GM23248 (cell line): Measurements from ENCODE around the gene SKA1.
"Not testable (repeated sequence)": the region's sequence is repeated elsewhere in the genome, so short reads cannot be mapped to it uniquely, and the experiment has no call there.

Experiments
- EZH2 ChIP-seq: fragments of 200-600 bp; sonication (generic); IDR thresholded peaks from 2 replicates; pipeline ENCODE4 v1.6.1; 2018; ENCODE audit warnings: antibody characterized with exemption, mild to moderate bottlenecking; ENCODE audit not compliant: insufficient read depth, poor library complexity, severe bottlenecking
- EZH2phosphoT487 ChIP-seq: fragments of 200-600 bp; sonication (generic); IDR thresholded peaks from 2 replicates; pipeline ENCODE4 v1.6.1; 2018; ENCODE audit warnings: antibody characterized with exemption, moderate library complexity, mild to moderate bottlenecking, low read depth; ENCODE audit not compliant: insufficient read depth

DNA sequence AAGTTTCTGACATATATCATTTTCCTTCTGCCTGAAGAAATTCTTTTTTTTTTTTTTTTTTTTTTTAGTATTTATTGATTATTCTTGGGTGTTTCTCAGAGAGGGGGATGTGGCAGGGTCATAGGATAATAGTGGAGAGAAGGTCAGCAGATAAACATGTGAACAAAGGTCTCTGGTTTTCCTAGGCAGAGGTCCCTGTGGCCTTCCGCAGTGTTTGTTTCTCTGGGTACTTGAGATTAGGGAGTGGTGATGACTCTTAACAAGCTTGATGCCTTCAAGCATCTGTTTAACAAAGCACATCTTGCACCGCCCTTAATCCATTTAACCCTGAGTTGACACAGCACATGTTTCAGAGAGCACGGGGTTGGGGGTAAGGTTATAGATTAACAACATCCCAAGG is 42.0 kb downstream of the SKA1 start:
- TF ChIP-seq EZH2, EZH2phosphoT487: not testable (repeated sequence)
